Activated T-cell treated with anti-CD3 and anti-CD28 coated beads for 4 hours (primary cell): ENCODE measurements around the gene BBS1.

ENCODE experiments used
- DNase-seq: peaks from one replicate; pipeline ENCODE4 v3.0.0-alpha.2; 2020

BBS1 gene

DNA sequence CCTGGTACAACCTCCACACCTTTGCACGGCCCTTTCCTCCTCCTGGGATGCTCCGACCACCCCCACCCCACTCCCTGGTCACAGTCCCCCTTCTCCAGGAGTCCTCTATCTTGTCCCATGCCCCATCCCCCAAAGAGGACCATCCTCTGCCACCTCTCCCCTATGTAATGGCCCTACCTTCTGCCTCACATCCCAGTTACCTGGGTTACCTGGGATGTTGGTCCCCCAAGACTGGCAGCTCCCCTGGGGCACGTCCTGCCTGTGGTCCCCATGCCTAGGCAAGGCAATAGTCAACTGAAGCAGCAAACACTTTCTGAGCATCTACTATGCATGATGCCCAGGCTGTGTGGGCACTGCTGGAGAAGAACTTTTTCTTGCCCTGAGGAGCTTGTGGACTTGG is 45.0 kb downstream of the BBS1 start:
- DNase-seq = no peak

DNA sequence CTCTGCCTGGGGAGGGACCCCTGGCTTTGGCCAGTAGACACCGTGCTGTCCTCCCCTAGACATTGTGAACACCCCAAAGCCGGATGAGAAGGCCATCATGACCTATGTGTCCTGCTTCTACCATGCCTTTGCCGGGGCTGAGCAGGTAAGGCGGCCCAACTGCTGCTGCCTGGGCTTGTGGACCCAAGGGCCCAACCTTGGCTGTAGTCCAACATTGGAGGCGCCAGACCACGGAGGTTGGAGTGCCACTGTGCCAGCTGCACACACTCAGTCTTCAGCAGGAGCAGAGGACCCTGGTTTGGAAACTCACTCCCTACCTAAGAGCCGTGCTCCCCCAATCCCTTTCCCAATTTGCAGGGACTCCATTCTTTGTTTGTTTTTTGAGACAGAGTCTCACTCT is 45.7 kb downstream of the BBS1 start:
- no peak for DNase-seq

GRCh38 chr11:66557733-66558326 is 47.4 kb downstream of the BBS1 start:
- no peak for DNase-seq

DNA sequence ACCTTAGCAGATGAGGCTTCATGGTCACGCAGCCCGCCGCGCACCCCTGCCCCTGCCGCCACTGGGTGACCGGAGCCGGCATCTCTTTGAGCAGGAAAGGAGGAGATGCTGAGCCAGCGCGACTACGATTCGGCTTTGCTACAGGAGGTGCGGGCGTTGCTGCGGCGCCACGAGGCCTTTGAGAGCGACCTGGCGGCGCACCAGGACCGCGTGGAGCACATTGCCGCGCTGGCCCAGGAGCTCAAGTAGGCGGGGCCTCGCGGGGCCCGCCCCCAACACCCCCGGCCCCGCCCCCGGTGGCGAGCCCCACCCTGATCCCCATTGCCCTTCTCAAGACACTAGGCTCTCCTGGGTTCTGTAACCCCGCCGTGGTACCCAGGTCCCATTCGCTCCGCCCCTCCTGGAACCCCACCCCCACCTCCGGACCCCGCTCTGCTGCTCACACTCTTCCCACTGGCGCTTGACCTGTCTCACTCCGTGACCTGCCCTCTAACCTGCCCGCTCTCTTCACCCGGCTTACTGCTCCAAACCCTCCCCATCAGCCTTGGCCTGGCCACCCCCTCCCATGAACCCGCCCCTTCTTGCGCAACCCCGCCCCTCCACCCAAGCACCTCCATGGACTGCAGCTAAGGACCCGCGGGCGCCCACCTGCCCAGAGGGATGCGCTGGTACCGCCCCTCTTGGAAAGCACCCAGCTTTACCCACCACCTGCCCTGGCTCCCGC is 48.9 kb downstream of the BBS1 start:
- DNase-seq = peak; percentile 29

DNA sequence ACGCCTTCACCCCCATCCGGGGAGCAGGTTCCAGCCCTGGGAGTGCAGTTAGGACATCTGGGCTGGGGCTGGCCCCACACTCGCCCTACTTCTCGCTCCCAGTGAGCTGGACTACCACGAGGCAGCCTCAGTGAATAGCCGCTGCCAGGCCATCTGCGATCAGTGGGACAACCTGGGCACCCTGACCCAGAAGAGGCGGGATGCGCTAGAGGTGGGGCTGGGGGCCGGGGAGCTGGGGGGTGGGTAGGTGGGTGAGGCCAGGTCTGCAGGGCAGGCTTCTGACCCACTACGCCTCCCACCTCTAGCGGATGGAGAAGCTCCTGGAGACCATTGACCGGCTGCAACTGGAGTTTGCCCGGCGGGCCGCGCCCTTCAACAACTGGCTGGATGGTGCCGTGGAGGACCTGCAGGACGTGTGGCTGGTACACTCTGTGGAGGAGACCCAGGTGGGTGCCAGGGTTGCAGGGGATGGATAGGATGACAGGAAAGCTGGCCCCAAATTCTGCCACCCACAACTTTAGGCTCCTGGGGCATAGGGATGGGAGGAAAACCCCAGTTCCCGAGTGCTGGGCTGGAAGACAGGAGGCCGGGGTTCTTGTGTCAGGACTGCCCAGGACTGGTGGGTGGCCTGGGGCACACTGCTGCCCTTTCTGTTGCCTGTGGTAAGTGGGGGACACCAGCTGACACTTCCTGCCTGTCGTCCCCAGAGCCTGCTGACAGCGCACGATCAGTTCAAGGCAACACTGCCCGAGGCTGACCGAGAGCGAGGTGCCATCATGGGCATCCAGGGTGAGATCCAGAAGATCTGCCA is 49.6 kb downstream of the BBS1 start:
- DNase-seq = no peak

DNA sequence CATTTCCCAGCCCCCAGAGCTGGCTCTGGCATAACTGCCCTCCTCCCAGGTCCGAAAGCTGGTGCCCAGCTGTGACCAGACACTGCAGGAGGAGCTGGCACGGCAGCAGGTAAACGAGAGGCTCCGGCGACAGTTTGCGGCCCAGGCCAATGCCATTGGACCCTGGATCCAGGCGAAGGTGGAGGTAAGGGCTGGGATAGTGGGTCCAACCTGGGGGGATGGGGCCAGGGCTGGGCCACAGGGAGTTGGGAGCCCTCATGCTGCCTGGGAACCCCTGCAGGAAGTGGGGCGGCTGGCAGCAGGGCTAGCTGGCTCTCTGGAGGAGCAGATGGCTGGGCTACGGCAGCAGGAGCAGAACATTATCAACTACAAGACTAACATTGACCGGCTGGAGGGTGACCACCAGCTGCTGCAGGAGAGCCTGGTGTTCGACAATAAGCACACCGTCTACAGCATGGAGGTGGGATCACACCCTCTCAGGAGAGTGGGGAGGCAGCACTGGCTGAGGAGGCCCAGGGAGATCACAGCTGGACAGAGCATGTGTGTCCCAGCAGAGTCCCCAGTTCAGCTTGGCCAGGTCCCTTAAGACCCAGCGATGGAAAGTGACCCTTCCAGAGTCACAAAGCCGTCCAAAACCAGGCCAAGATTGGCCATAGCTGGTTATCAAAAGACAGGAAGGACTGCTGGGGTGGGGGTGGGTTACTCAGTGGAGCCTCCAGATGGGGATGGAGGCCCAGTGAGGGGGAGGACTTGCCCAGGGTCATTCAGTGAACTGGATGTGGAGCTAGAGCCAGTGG is 50.9 kb downstream of the BBS1 start:
- no peak for DNase-seq

GRCh38 chr11:66561975-66562248 is 51.5 kb downstream of the BBS1 start:
- no peak for DNase-seq

DNA sequence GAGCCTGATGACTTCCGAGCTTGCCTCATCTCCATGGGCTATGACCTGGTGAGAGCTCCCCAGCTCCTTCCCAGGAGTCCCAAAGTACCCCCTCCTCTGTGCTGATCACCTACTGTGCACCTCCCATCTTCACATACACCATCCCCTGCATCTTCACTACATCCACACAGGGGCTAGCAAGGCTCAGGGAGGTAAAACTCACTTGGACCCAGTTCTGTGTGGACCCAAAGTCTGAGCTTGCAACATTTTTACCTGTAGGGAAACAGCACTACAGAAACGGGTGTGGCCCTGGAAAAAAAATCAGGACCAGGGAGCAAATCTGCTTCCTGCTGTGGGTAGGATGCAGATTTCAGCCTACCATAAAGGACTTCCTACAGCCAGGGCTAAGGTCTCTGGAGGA is 51.8 kb downstream of the BBS1 start:
- no peak for DNase-seq

GRCh38 chr11:66562907-66563583 is 52.6 kb downstream of the BBS1 start:
- DNase-seq = no peak

- DNase-seq = no peak
These were observed 53.4 kb downstream of the BBS1 start for GRCh38 chr11:66563832-66564231.

DNA sequence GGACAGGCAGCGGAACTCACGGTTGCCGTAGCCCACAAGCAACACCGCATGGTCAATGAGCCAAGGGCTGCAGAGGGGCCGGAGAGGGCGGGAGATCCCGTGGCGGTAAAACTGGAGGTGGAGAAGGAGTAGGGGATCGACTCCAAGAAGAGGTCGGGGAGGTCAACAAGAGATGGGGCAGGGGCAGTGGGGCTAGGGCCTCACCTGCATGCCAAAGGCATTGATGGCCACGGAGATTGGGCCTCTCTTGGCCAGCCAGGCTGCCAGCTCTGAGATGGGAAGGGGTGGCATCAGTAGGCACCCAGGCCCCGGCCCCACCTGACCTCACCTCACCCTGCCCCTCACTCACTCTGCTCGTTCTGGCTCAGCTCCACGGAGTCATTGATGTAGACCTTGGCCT is 54.1 kb downstream of the BBS1 start:
- no peak for DNase-seq

GRCh38 chr11:66564984-66565383 is 54.5 kb downstream of the BBS1 start:
- no peak for DNase-seq

- no peak for DNase-seq
These were observed 55.8 kb downstream of the BBS1 start for GRCh38 chr11:66566221-66566620.

DNA sequence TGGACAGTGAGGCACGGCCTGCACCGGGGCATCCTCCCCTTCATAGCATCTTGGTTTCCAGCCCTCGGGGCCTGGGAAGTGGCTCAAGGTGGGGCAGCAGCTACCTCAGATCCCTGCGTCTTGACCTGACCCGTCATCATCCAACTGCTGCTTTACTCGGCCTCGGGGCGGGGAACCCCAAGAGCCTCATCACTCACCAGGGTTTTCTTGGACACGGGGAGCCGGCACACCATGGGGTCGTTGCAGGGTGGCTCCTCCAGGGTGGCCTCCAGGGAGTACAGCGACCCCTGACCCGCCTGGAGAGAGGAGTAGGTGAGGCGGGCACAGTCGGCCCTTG is 57.3 kb downstream of the BBS1 start:
- no peak for DNase-seq

- DNase-seq = peak; percentile 50
These were observed 57.9 kb downstream of the BBS1 start, which contains the start of gene CTSF for GRCh38 chr11:66568124-66568916. Gene CTSF, minus strand, starts transcription at chr11:66568606. Its CDS starts 120 bp downstream, at chr11:66568486.

DNA sequence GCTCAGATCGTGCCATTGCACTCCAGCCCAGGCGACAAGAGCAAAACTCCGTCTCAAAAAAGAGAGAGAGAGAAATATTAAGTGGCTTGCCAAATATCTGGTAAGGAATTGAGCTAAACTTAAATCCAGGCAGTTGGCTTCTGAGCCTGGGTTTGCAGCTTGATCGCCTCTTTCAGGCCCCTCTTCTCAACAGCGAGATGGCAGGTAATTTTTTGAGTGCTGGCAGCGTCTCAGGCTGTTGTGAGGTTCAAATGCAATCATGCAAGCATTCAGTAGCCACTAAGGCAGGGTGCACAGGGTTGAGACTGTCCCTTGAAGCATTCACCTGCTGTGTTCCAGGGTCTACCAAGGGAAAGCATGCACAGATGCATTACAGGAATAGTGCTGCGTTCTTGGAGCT is 58.6 kb downstream of the BBS1 start:
- DNase-seq = no peak

DNA sequence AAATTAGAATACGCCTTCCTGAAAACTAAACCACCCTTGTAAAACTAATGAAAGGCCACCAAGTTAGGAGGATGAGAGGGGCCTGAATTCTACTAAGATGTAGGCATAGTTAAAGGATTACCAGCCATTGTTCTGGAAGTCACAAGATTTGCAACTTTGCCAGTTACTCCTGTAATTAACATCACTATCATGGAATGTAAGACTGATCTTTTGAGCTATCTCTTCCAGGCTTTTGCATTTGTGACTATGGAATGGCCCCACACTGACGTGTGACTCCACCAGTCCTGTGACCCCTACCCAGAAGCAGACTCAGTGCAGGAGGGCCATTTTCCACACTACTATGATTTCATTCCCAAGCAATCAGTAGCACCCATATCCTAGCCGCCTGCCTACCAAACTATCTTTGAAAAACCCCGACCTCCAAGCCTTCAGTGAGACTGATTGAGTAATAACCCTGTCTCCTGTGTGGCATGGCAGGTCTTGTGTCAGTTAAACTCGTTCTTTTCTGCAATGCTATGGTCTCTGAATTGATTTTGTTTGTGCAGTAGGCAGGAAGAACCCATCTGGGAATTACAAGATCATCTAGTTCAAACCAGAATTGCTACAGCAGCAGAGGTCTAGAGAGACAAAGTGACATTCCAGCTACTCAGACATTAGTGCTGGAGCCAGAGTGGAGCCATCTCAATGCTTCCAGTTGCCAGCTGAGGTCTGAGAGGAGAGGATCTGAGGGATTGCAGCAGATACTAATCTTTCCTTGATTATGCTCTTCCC is 59.8 kb downstream of the BBS1 start:
- no peak for DNase-seq

DNA sequence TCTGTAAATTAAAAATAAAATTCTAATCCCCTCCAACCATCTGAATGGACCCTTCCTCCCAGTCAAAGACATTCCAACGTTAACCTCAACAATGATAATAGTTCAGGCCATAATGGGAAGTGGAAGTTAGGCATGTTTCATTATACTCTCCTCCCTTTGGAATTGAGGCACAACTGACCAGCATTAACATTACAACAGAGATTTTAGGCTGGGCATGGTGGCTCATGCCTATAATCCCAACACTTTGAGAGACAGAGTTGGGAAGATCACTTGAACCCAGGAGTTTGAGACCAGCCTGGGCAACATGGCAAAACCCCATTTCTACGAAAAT is 60.4 kb downstream of the BBS1 start:
- no peak for DNase-seq

GRCh38 chr11:66579017-66579606 is 68.7 kb downstream of the BBS1 start:
- peak; percentile 75 for DNase-seq

GRCh38 chr11:66580803-66581202 is 70.4 kb downstream of the BBS1 start:
- no peak for DNase-seq

DNA sequence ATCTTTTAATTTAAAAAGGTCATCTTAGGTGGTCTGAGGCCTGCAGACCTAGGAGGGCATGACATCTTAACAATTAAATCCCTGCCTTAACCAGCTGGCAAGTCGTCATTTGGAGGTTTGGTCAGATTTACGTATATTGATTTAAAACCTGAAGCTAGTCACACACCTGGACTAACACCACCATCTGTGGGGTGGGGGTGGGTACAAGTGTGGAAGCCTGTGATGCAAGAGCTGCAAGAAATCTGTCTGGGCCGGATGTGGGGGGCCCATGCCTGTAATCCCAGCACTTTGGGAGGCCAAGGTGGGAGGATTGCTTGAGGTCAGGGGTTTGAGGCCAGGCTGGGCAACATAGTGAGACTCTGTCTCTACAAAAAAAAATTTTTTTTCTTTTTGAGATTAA is 70.8 kb downstream of the BBS1 start:
- DNase-seq = no peak
